Hepatocyte (in vitro differentiated cells): ENCODE measurements around the gene COX10. TPM values are rescaled to one million over a fixed set of nuclear protein-coding genes. Genes with fewer than 3 reads are reported as not detected.

Experiments used
- DNase-seq: peaks from one replicate; pipeline ENCODE4 v3.0.0-alpha.2; 2016; ENCODE audit warnings: low spot score
- H2AFZ ChIP-seq: fragments of 200-600 bp; sonication (generic); 2 replicates; pipeline ENCODE4 v1.6.0; 2016; ENCODE audit warnings: antibody characterized with exemption, mild to moderate bottlenecking
- H3K27ac ChIP-seq: fragments of 200-600 bp; sonication (generic); 2 replicates; pipeline ENCODE4 v1.5.1; 2016; ENCODE audit warnings: mild to moderate bottlenecking
- H3K27me3 ChIP-seq: fragments of 200-600 bp; sonication (generic); 2 replicates; pipeline ENCODE4 v1.6.1; 2016
- H3K36me3 ChIP-seq: fragments of 200-600 bp; sonication (generic); replicated peaks from 2 replicates; pipeline ENCODE4 v1.5.1; 2016; ENCODE audit warnings: low read depth; ENCODE audit not compliant: insufficient read depth
- H3K4me1 ChIP-seq: fragments of 200-600 bp; sonication (generic); 2 replicates; pipeline ENCODE4 v1.5.1; 2016; ENCODE audit warnings: mild to moderate bottlenecking, moderate library complexity; ENCODE audit not compliant: insufficient read depth
- H3K4me2 ChIP-seq: fragments of 200-600 bp; sonication (generic); 2 replicates; pipeline ENCODE4 v1.6.0; 2016
- H3K4me3 ChIP-seq: fragments of 200-600 bp; sonication (generic); 2 replicates; pipeline ENCODE4 v1.5.1; 2016; ENCODE audit warnings: mild to moderate bottlenecking
- H3K79me2 ChIP-seq: fragments of 200-600 bp; sonication (generic); 2 replicates; pipeline ENCODE4 v1.6.0; 2017; ENCODE audit warnings: mild to moderate bottlenecking
- H3K9me2 ChIP-seq: fragments of 200-600 bp; sonication (generic); replicated peaks from 2 replicates; pipeline ENCODE4 v1.6.0; 2017; ENCODE audit warnings: mild to moderate bottlenecking; ENCODE audit not compliant: insufficient read depth
- H3K9me3 ChIP-seq: fragments of 200-600 bp; sonication (generic); 2 replicates; pipeline ENCODE4 v1.5.1; 2016; ENCODE audit warnings: low read depth, mild to moderate bottlenecking
- H4K20me1 ChIP-seq: fragments of 200-600 bp; sonication (generic); 2 replicates; pipeline ENCODE4 v1.6.0; 2016; ENCODE audit warnings: mild to moderate bottlenecking; ENCODE audit not compliant: insufficient read depth, poor library complexity, severe bottlenecking
- CTCF ChIP-seq: fragments of 200-600 bp; sonication (generic); IDR thresholded peaks from 2 replicates; pipeline ENCODE4 v1.5.1; 2016; ENCODE audit warnings: antibody characterized with exemption, mild to moderate bottlenecking; ENCODE audit not compliant: poor library complexity
- EZH2 ChIP-seq: fragments of 200-600 bp; sonication (generic); IDR thresholded peaks from 2 replicates; pipeline ENCODE4 v1.6.1; 2016; ENCODE audit warnings: antibody characterized with exemption, mild to moderate bottlenecking, borderline replicate concordance
- EZH2phosphoT487 ChIP-seq: fragments of 200-600 bp; sonication (generic); IDR thresholded peaks from one replicate; pipeline ENCODE4 v1.6.1; 2018; ENCODE audit warnings: antibody characterized with exemption, mild to moderate bottlenecking, low read depth, moderate library complexity; ENCODE audit not compliant: unreplicated experiment, severe bottlenecking
- WGBS: methylation state at CpG from one replicate; pipeline ENCODE4 v1.1.6; 2016; ENCODE audit warnings: low lambda C conversion rate; ENCODE audit errors: missing lambda C conversion rate; 5-methylcytosine and 5-hydroxymethylcytosine counted together
- polyA plus RNA-seq: library from polyadenylated mRNA; unstranded; fragments of >200 nt; fragmentation: Nextera tagmentation; extraction: Ambion mirVana; gene quantifications from 2 replicates; pipeline ENCODE4 v1.2.1, GENCODE V29; 2016
- total RNA-seq: library from RNA; depleted of rRNA; stranded (reverse); fragments of >200 nt; gene quantifications from 2 replicates; pipeline ENCODE4 v1.2.3, GENCODE V29; 2014

COX10 gene
- total and polyA plus RNA-seq, 2 experiments from 2014 or later, result 23.2 to 27.6 TPM

- no peak for TF ChIP-seq CTCF
- TF ChIP-seq EZH2phosphoT487, result no peak
- no peak for TF ChIP-seq EZH2
- Histone ChIP-seq H3K9me2 (no peaks in the 10 kb centered on the region), H4K20me1 (no peaks in the 10 kb centered on the region), H3K4me1 (peaks cover 29% of the 10 kb centered on the region), H3K27ac (no peak overlapping the region), H3K4me2 (no peak overlapping the region), H3K36me3 (no peaks in the 10 kb centered on the region), H3K27me3 (no peaks in the 10 kb centered on the region), H3K9me3 (no peaks in the 10 kb centered on the region), H2AFZ (no peak overlapping the region), H3K79me2 (no peaks in the 10 kb centered on the region), H3K4me3 (no peak overlapping the region)
- WGBS, result 62% methylated on average over 10 of the region's 10 CpGs
- DNase-seq, result no peak
Observed at GRCh38 chr17:14201021-14201987, 132.0 kb downstream of the COX10 start.

DNA sequence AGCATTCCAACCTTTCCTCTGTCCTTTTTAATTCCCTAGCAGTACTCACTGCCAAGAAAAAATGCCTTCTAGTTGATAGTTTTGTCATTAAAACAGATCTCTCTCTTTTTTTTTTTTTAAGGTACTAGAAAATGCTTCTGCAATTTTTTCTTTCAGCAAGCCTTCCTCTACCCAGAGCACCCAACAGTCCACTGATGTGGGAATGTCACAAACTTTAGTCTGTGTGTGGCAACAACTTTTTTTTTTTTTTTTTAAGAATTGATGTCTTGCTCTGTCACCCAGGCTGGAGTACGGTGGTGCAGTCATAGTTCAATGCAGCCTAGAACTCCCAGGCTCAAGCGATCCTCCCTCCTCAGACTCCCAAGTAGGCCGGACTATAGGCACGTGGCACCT is 132.7 kb downstream of the COX10 start:
- 100% methylated on average over 4 of the region's 4 CpGs for WGBS
- Histone ChIP-seq H3K27me3 (no peaks in the 10 kb centered on the region), H3K27ac (no peak overlapping the region), H3K4me2 (no peak overlapping the region), H3K36me3 (no peaks in the 10 kb centered on the region), H3K79me2 (no peaks in the 10 kb centered on the region), H3K4me1 (peaks cover 29% of the 10 kb centered on the region), H2AFZ (no peak overlapping the region), H3K9me2 (no peaks in the 10 kb centered on the region), H4K20me1 (no peaks in the 10 kb centered on the region), H3K4me3 (no peak overlapping the region), H3K9me3 (no peaks in the 10 kb centered on the region)
- no peak for DNase-seq
- TF ChIP-seq EZH2phosphoT487 (no peak), CTCF (no peak), EZH2 (no peak)

DNA sequence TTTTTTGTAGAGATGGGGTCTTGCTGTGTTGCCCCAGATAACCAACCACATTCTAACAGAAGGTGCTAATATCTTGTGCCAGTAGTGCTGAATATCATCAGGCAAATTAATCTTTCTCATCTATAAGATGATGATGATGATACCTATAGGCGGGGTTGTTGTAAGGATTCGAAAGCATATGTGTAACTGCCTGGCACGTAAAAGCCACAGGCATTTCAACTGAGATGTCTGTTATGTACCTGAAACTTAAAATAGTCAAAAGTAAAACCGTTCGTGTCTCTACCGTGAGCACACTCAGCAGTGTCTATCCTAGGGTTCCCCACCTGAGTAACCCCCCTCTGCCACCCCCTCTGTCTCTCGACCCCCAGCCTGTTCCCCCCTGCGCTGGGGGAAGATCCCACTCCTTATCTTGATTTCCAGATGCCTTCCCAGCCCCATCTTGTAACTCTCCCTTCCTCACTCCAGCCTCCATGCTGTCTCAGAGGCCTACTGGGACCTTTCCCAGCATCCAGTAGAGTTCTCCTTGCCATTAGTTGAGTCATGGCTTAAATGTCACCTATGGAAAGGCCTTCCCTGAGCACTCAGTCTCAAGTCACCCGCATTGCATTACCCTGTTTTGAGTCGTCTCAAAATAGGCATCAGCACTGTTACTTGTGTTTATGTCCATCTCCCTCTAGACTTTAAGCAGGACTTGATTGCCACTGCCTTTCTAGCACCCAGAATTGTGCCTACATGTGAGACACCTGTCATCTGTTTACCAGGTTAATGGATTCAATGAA is 133.3 kb downstream of the COX10 start:
- no peak for DNase-seq
- Histone ChIP-seq H3K9me2 (no peaks in the 10 kb centered on the region), H3K4me2 (no peak overlapping the region), H4K20me1 (no peaks in the 10 kb centered on the region), H3K79me2 (no peaks in the 10 kb centered on the region), H3K4me1 (peaks cover 26% of the 10 kb centered on the region), H3K27ac (no peak overlapping the region), H2AFZ (no peak overlapping the region), H3K36me3 (no peaks in the 10 kb centered on the region), H3K27me3 (no peaks in the 10 kb centered on the region), H3K9me3 (no peaks in the 10 kb centered on the region), H3K4me3 (no peak overlapping the region)
- WGBS, result 98% methylated on average over 9 of the region's 10 CpGs
- no peak for TF ChIP-seq EZH2phosphoT487
- no peak for TF ChIP-seq CTCF
- TF ChIP-seq EZH2, result no peak
